Upper lobe of left lung (tissue), 4 donors: ENCODE measurements around the gene LYPD6B.

Source experiments
- POLR2A ChIP-seq, 4 donors: fragments of 450-650 bp; IDR thresholded peaks; one replicate each; pipeline ENCODE4 v1.5.1; 2016 to 2017; ENCODE audit warnings: antibody characterized with exemption in 4 of 4, mild to moderate bottlenecking in 2 of 4
- TF ChIP-seq, protein P1 (sequence below), 6 experiments: fragments of 450-650 bp in 4 of 6; fragments of 200-600 bp in 2 of 6; sonication (generic) in 2 of 6; IDR thresholded peaks; one replicate each; pipeline ENCODE4 v1.5.1; 2016 to 2019; ENCODE audit warnings: antibody characterized with exemption in 6 of 6

DNA sequence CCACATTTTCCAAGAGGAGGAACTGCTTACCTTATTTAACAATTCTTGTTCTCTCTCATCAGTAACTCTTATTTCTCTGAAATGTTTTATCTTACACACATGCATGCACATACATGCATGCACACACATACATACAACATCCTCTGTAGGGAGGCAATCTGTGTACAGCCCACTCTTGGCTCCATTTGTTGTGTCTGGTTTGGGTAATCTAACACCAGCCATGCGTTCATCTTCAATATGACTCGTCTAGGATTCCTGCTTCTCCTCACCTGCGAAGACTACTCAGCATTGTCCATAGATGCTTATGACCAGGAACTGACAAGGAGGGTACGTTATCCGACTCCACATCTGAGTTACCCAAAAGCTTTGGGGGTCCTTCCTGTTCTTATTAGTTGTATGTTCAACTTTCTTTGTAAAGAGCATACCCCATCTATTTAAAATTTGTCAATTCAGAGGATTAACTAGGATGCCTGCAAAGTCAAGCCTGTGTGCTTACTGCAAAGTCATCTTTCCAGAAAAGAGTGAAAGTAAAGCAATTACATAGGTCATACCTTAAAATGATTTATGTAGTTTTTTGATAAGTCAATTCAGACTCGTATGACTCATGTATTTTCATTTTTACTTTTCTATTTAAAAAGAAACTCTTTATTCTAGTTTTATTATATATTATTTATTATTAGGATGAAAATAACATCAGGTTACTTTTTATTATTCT lies 18.2 kb downstream of the LYPD6B start:
- TF ChIP-seq, protein P1, sequence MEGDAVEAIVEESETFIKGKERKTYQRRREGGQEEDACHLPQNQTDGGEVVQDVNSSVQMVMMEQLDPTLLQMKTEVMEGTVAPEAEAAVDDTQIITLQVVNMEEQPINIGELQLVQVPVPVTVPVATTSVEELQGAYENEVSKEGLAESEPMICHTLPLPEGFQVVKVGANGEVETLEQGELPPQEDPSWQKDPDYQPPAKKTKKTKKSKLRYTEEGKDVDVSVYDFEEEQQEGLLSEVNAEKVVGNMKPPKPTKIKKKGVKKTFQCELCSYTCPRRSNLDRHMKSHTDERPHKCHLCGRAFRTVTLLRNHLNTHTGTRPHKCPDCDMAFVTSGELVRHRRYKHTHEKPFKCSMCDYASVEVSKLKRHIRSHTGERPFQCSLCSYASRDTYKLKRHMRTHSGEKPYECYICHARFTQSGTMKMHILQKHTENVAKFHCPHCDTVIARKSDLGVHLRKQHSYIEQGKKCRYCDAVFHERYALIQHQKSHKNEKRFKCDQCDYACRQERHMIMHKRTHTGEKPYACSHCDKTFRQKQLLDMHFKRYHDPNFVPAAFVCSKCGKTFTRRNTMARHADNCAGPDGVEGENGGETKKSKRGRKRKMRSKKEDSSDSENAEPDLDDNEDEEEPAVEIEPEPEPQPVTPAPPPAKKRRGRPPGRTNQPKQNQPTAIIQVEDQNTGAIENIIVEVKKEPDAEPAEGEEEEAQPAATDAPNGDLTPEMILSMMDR (IDR thresholded peaks at IDR 0.05): no peak
- no peak for TF ChIP-seq POLR2A (IDR thresholded peaks at IDR 0.05)
